Stomach (tissue), 9 donors: Measurements from ENCODE around the gene AP1S2. TPM values are rescaled to one million over a fixed set of nuclear protein-coding genes. Genes with fewer than 3 reads are reported as not detected.
"Not testable (repeated sequence)": the region's sequence is repeated elsewhere in the genome, so short reads cannot be mapped to it uniquely, and the experiment has no call there.

Experiments
- DNase-seq, 2 donors: peaks; one replicate each; pipeline versions ENCODE4 v3.0.0 to v3.0.0-alpha.2; 2013 to 2019
- H3K27ac ChIP-seq, 5 donors: fragments of 200-600 bp in 4 of 5; sonication (generic) in 4 of 5; one replicate each; pipeline ENCODE4 v1.5.1; 2013 to 2019; ENCODE audit warnings: mild to moderate bottlenecking in 1 of 5, moderate library complexity in 1 of 5
- H3K27me3 ChIP-seq, 3 donors: fragments of 200-600 bp; sonication (generic); one replicate each; pipeline ENCODE4 v1.5.1; 2017 to 2019; ENCODE audit warnings: mixed run types in 1 of 3
- H3K36me3 ChIP-seq, 4 donors: fragments of 200-600 bp; sonication (generic); 1 replicate in 3 of 4; 2 replicates in 1 of 4; pipeline ENCODE4 v1.5.1; 2016 to 2019
- H3K4me1 ChIP-seq, 4 donors: fragments of 200-600 bp; sonication (generic); one replicate each; pipeline ENCODE4 v1.5.1; 2016 to 2019
- H3K4me3 ChIP-seq, 4 donors: fragments of 200-600 bp; sonication (generic) in 3 of 4; one replicate each; pipeline ENCODE4 v1.5.1; 2016 to 2019; ENCODE audit warnings: mild to moderate bottlenecking in 1 of 4
- H3K9me3 ChIP-seq, 4 donors: fragments of 200-600 bp; sonication (generic); one replicate each; pipeline ENCODE4 v1.5.1; 2016 to 2019
- EP300 ChIP-seq: sonication (generic); formaldehyde crosslinking; IDR thresholded peaks from one replicate; pipeline ENCODE4 v1.6.1; 2017; ENCODE audit warnings: antibody characterized with exemption
- POLR2A ChIP-seq, 4 donors: fragments of 450-650 bp; IDR thresholded peaks; one replicate each; pipeline ENCODE4 v1.6.1; 2016; ENCODE audit warnings: antibody characterized with exemption in 4 of 4, control low read depth in 2 of 4, mild to moderate bottlenecking in 1 of 4, moderate library complexity in 1 of 4
- POLR2AphosphoS5 ChIP-seq, 3 donors: sonication (generic); formaldehyde crosslinking; IDR thresholded peaks; one replicate each; pipeline ENCODE4 v1.6.1; 2016; ENCODE audit warnings: antibody characterized with exemption in 3 of 3
- WGBS, 5 donors: extraction: QIAGEN DNeasy Blood & Tissue Kit in 3 of 5; methylation state at CpG; one replicate each; pipeline versions ENCODE4 v1.1.5 to v1.1.7; 2013 to 2018; 5-methylcytosine and 5-hydroxymethylcytosine counted together
- intact Hi-C: fragments of 100-400 bp; cut with DNase I; formaldehyde crosslinking; loops from one replicate; pipeline ENCODE4 v1.15.1; 2023; ENCODE audit warnings: low total_unique reads
- polyA plus RNA-seq, 3 donors: library from polyadenylated mRNA; stranded (reverse); fragments of 200-250 nt; gene quantifications; one replicate each; pipeline ENCODE4 v1.2.3, GENCODE V29; 2013
- total RNA-seq, 5 donors: library from RNA; depleted of rRNA; stranded (reverse); fragments of >200 nt; gene quantifications; one replicate each; pipeline versions ENCODE4 v1.1.0 to v1.2.3, GENCODE V29; 2014 to 2016
- TF ChIP-seq, protein P1 (sequence below), 7 experiments: fragments of 450-650 bp in 4 of 7; fragments of 200-600 bp in 3 of 7; sonication (generic) in 3 of 7; IDR thresholded peaks; one replicate each; pipeline ENCODE4 v1.5.1; 2016 to 2019; ENCODE audit warnings: antibody characterized with exemption in 7 of 7, control low read depth in 2 of 7, mild to moderate bottlenecking in 1 of 7
- donor health status: healthy with polysubstance abuse.
- donor health status: Bipolar disorder and iron deficiency.
- donor health status: healthy.

AP1S2 gene
- total and polyA plus RNA-seq, 8 donors, result 8.1 to 146 (median 18.2) TPM

DNA sequence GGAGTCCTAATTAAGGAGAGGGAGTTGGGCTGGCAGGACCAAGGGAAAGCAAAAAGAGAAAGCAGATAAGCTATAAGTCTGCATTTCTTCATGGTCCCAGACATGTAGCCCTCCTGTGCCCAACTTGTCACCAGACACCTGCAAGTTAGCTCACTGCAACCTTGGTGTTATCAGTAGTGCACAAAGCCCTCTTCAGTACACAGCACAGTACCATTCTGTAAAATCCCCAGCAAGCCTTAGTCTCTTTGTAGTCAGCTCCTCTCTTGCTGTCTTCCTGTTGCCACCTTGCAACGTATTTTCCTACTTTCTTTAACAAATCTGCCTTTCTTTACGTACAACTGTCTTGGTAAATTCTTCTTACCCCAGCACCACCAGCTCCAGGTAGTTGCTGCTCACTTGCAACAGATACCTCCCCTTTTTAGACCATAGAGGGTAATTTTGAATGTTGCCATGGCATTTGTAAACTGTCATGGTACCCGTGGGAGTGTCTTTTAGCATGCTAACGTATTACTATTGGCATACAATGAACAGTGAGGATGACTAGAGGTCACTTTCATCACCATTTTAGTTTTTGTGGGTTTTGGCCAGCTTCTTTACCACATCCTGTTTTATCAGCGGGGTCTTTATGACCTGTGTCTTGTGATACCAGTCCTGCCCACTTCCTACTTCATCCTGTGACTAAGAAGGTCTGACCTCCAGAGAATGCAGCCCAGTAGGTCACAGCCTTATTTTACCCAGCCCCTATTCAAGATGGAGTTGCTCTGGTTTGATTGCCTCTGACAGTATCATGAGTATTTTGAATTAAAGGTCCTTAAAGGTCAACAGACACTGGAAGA, 28.3 kb upstream of the AP1S2 start:
- Histone ChIP-seq H3K4me1 (no peaks in the 10 kb centered on the region), H3K27ac (no peak overlapping the region), H3K9me3 (peaks cover 0 to 21% (median 10%) of the 10 kb centered on the region in 4 donors), H3K4me3 (no peak overlapping the region), H3K36me3 (no peaks in the 10 kb centered on the region), H3K27me3 (peaks cover 0 to 4% (median 0%) of the 10 kb centered on the region in 3 donors)
- no peak for TF ChIP-seq POLR2A (IDR thresholded peaks at IDR 0.05)
- no peak for TF ChIP-seq POLR2AphosphoS5 (IDR thresholded peaks at IDR 0.05)
- TF ChIP-seq, protein P1, sequence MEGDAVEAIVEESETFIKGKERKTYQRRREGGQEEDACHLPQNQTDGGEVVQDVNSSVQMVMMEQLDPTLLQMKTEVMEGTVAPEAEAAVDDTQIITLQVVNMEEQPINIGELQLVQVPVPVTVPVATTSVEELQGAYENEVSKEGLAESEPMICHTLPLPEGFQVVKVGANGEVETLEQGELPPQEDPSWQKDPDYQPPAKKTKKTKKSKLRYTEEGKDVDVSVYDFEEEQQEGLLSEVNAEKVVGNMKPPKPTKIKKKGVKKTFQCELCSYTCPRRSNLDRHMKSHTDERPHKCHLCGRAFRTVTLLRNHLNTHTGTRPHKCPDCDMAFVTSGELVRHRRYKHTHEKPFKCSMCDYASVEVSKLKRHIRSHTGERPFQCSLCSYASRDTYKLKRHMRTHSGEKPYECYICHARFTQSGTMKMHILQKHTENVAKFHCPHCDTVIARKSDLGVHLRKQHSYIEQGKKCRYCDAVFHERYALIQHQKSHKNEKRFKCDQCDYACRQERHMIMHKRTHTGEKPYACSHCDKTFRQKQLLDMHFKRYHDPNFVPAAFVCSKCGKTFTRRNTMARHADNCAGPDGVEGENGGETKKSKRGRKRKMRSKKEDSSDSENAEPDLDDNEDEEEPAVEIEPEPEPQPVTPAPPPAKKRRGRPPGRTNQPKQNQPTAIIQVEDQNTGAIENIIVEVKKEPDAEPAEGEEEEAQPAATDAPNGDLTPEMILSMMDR (IDR thresholded peaks at IDR 0.05), result no peak
- TF ChIP-seq EP300, result no peak
- intact Hi-C loops, result no loop called here
- no peak for DNase-seq
- 39 to 52% (median 48%) methylated on average over 5 of the region's 5 CpGs for WGBS, 5 donors

DNA sequence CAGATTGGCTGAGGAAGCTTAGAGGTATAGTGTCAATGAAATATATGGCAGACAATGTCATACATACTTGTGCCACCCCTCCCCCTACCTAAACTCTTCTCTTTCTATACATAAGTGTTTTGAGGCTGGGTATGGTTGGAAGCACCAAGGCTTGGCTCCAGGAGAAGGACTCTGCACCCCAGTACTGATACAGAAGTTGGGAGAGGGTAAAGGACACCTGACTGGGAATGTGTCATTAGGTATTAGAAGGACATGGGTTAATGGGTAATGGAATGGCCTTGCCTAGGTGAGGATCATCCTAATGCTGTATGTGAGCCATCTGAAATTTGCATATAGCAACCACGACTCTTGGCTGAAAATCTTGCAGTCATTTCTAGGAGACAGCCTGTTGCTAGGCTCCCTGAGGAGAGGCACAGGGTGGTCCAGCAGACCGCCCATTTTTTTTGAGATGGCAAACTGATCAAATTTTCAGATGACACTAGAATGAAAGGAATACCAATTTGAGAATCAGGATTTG, 26.8 kb upstream of the AP1S2 start:
- Histone ChIP-seq H3K9me3 (peaks cover 0 to 21% (median 10%) of the 10 kb centered on the region in 4 donors), H3K27me3 (peaks cover 0 to 4% (median 0%) of the 10 kb centered on the region in 3 donors), H3K4me1 (no peaks in the 10 kb centered on the region), H3K36me3 (no peaks in the 10 kb centered on the region), H3K27ac (no peak overlapping the region), H3K4me3 (no peak overlapping the region)
- TF ChIP-seq, protein P1 (IDR thresholded peaks at IDR 0.05), result no peak
- no peak for TF ChIP-seq POLR2A (IDR thresholded peaks at IDR 0.05)
- no peak for TF ChIP-seq EP300
- TF ChIP-seq POLR2AphosphoS5 (IDR thresholded peaks at IDR 0.05), result no peak
- WGBS, 5 donors, result 68 to 94% (median 70%) methylated on average over 2 of the region's 2 CpGs
- intact Hi-C loops, result no loop called here
- DNase-seq, result no peak

DNA sequence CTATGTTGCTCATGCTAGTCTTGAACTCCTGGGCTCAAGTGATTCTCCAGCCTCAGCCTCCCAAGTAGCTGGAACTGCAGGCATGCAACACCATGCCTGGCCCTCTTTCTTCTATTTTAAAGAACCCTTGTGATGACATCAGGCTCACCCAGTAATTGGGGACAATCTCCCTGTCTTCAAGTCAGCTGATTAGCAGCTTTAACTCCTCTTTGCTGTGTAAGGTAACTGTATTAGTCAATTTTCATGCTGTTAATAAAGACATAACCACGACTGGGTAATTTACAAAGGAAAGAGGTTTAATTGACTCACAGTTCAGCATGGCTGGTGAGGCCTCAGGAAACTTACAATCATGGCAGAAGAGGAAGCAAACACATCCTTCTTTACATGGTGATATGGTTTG, 23.3 kb upstream of the AP1S2 start:
- intact Hi-C loops, result not testable (repeated sequence)
- WGBS, 5 donors, result 64 to 80% (median 67%) methylated on average over 1 of the region's 1 CpG

DNA sequence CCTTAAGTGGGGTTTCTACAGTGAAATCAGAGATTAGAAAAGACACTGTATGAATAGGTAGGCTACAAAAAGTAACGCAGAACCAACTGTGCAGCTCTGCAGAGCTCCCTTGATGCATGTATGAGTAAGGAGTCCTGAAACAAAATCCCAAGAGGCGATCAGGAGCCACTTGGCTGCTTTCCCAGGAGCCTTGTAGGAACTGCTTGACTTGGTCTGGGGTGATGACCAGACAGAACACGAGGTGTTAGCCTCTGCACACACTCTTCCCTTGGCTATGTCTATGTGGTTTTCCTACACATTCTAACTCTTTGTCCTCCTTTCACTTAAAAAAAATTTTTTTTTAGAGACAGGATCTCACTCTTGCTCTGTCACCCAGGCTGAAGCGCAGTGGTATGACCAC, 22.8 kb upstream of the AP1S2 start:
- Histone ChIP-seq H3K36me3 (no peaks in the 10 kb centered on the region), H3K4me1 (no peaks in the 10 kb centered on the region), H3K4me3 (no peak overlapping the region), H3K9me3 (peaks cover 0 to 21% (median 10%) of the 10 kb centered on the region in 4 donors), H3K27me3 (peaks cover 0 to 4% (median 4%) of the 10 kb centered on the region in 3 donors), H3K27ac (no peak overlapping the region)
- intact Hi-C loops, result no loop called here
- no peak for DNase-seq
- WGBS, 5 donors, result 61 to 80% (median 69%) methylated on average over 4 of the region's 4 CpGs
- TF ChIP-seq POLR2A (IDR thresholded peaks at IDR 0.05) (no peak), POLR2AphosphoS5 (IDR thresholded peaks at IDR 0.05) (no peak), EP300 (no peak)
- TF ChIP-seq, protein P1 (IDR thresholded peaks at IDR 0.05), result no peak

More for the DNA sequence above, 23.3 kb upstream of the AP1S2 start:
- H3K4me1 ChIP-seq, H3K36me3 ChIP-seq, H3K27ac ChIP-seq, DNase-seq, H3K27me3 ChIP-seq, H3K4me3 ChIP-seq: not testable (repeated sequence)
- H3K9me3 ChIP-seq, result peaks cover 0 to 21% (median 10%) of the 10 kb centered on the region in 4 donors

DNA sequence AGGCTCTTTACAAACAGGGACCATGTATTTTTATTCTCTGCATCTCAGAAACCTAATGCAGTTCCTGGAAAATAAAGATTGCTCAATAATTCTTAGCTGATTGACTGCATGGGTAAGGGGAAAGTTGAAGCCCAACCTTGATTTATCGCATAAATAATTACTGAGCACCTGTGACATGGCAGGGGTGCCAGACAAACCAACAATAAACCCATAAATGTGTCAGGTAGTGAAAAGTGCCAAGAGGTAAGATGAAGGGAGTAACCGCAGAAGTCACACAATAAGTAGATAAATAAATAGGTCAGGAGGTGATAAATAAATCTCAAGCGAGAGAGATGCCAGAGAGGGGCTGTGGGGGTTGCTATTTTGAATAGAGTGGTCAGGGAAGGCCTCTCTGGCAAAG, 20.1 kb upstream of the AP1S2 start:
- 29 to 64% (median 34%) methylated on average over 3 of the region's 3 CpGs for WGBS, 5 donors
- DNase-seq, result no peak
- H3K27ac ChIP-seq, result no peak overlapping the region
- no peaks in the 10 kb centered on the region for H3K4me1 ChIP-seq
- TF ChIP-seq, protein P1 (IDR thresholded peaks at IDR 0.05), result no peak
- TF ChIP-seq POLR2AphosphoS5 (IDR thresholded peaks at IDR 0.05) (no peak), EP300 (no peak), POLR2A (IDR thresholded peaks at IDR 0.05) (no peak)
- H3K4me3 ChIP-seq, result no peak overlapping the region
- H3K9me3 ChIP-seq, result peaks cover 0 to 12% (median 6%) of the 10 kb centered on the region in 4 donors
- intact Hi-C loops, result no loop called here
- H3K36me3 ChIP-seq, result no peaks in the 10 kb centered on the region
- peaks cover 0 to 10% (median 4%) of the 10 kb centered on the region in 3 donors for H3K27me3 ChIP-seq
